ENCODE results near the gene PTGER3. TPM values are rescaled to one million over a fixed set of nuclear protein-coding genes. Genes with fewer than 3 reads are reported as not detected.

PTGER3 gene
- total and polyA plus RNA-seq, 10 of the 15 experiments (the other 5 are each of a cell fraction or from before 2014, with no cell fraction given), result under 0.01 to 0.04 (median 0.02) TPM; not detected in 7

DNA sequence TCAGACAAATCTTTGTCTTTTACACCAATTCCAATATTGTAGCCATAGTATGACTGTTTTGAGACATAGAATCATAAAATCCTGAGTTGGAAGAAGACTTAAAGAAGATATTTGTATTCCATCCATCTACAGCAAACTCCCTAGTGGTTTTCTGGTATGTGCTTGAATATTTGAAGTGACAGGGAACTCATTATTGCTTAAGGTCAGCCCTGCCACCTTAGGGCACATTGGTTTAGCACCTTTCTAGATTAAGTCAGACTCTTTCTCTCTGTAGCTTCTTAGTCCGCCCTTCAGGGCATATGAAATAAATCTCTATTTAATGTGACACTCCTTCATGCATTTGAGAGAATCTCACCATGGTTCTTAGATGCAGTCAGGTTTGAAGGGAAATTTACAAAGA is 49.8 kb downstream of the PTGER3 start:
- ChIA-PET POLR2A (no interaction called here), RAD21 (ENCODE audit: unreplicated experiment) (no interaction called here), SMC1A (ENCODE audit: uncharacterized antibody, unreplicated experiment) (no interaction called here), CTCF (interaction anchor here (2.6 kb wide), 1 partner anchor 10 kb away, joined by 10 read pairs; no protein-coding TSS in a partner anchor)
- Histone ChIP-seq H3K4me2 (ENCODE audit: control insufficient read depth, insufficient read depth) (no peak overlapping the region), H3K27ac (ENCODE audit: control insufficient read depth, insufficient read depth) (no peak overlapping the region), H3K36me3 (ENCODE audit: control insufficient read depth in 2 of 2, insufficient read depth in 2 of 2, low read length in 1 of 2) (no peaks in the 10 kb centered on the region), H3K4me1 (ENCODE audit: control insufficient read depth, insufficient read depth, low read length) (no peaks in the 10 kb centered on the region), H3K4me3 (no peak overlapping the region), H3K9me3 (replicated peaks; ENCODE audit: control insufficient read depth, insufficient read depth, low read length) (no peaks in the 10 kb centered on the region), H3K27me3 (replicated peaks in 1 of 2; ENCODE audit: control insufficient read depth in 2 of 2, insufficient read depth in 2 of 2, low read length in 1 of 2) (peaks cover 0 to 2% of the 10 kb centered on the region in 2 experiments; a peak in 1 of 4 replicates), H3K79me2 (ENCODE audit: control insufficient read depth, insufficient read depth, low read length) (no peaks in the 10 kb centered on the region), H3K9ac (ENCODE audit: control insufficient read depth, insufficient read depth, low read length) (no peak overlapping the region), H4K20me1 (ENCODE audit: control insufficient read depth, insufficient read depth) (no peaks in the 10 kb centered on the region), H2AFZ (ENCODE audit: control insufficient read depth, low read depth, low read length) (no peak overlapping the region)
- WGBS (ENCODE audit: insufficient coverage, insufficient replicate concordance, low lambda C conversion rate, missing lambda C conversion rate), result 0% methylated on average over 1 of the region's 1 CpG
- intact Hi-C loops (cut with micrococcal nuclease; ENCODE audit: unreplicated experiment) (no loop called here), in situ Hi-C loops (cut with MboI) (no loop called here)
- no peak for DNase-seq (ENCODE audit: low read depth, low spot score)
- no TSS peak for BruUV-seq (replicated peaks)
- FAIRE-seq, result no peak
- no peak for ATAC-seq
- TF ChIP-seq, protein P1, sequence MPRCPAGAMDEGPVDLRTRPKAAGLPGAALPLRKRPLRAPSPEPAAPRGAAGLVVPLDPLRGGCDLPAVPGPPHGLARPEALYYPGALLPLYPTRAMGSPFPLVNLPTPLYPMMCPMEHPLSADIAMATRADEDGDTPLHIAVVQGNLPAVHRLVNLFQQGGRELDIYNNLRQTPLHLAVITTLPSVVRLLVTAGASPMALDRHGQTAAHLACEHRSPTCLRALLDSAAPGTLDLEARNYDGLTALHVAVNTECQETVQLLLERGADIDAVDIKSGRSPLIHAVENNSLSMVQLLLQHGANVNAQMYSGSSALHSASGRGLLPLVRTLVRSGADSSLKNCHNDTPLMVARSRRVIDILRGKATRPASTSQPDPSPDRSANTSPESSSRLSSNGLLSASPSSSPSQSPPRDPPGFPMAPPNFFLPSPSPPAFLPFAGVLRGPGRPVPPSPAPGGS (IDR thresholded peaks at IDR 0.05; ENCODE audit: borderline replicate concordance, insufficient read depth, low read depth, low read length, poor library complexity, severe bottlenecking), result no peak
- no peak for TF ChIP-seq BCL11A (IDR thresholded peaks at IDR 0.05; ENCODE audit: low read depth, low read length)
- no peak for TF ChIP-seq NFIC (IDR thresholded peaks at IDR 0.05; ENCODE audit: low read depth, low read length)
- TF ChIP-seq, protein P2, sequence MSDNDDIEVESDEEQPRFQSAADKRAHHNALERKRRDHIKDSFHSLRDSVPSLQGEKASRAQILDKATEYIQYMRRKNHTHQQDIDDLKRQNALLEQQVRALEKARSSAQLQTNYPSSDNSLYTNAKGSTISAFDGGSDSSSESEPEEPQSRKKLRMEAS (IDR thresholded peaks at IDR 0.05; ENCODE audit: low read depth, low read length), result no peak
- TF ChIP-seq FOS (IDR thresholded peaks at IDR 0.05; ENCODE audit: borderline replicate concordance, extremely low read depth, insufficient read length), result no peak
- no peak for TF ChIP-seq IKZF2 (IDR thresholded peaks at IDR 0.05)
- TF ChIP-seq, protein P3, sequence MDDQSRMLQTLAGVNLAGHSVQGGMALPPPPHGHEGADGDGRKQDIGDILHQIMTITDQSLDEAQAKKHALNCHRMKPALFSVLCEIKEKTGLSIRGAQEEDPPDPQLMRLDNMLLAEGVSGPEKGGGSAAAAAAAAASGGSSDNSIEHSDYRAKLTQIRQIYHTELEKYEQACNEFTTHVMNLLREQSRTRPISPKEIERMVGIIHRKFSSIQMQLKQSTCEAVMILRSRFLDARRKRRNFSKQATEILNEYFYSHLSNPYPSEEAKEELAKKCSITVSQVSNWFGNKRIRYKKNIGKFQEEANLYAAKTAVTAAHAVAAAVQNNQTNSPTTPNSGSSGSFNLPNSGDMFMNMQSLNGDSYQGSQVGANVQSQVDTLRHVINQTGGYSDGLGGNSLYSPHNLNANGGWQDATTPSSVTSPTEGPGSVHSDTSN (IDR thresholded peaks at IDR 0.05; ENCODE audit: insufficient replicate concordance, low read depth, low read length), result no peak
- no peak for TF ChIP-seq HDAC2 (IDR thresholded peaks at IDR 0.05)
- TF ChIP-seq TARDBP (IDR thresholded peaks at IDR 0.05; ENCODE audit: borderline replicate concordance), result no peak
- no peak for TF ChIP-seq STAT3 (IDR thresholded peaks at IDR 0.05; ENCODE audit: low read depth, low read length)
- TF ChIP-seq PAX5 (IDR thresholded peaks at IDR 0.05; ENCODE audit: borderline replicate concordance, low read depth, low read length), result no peak
- TF ChIP-seq, protein P4, sequence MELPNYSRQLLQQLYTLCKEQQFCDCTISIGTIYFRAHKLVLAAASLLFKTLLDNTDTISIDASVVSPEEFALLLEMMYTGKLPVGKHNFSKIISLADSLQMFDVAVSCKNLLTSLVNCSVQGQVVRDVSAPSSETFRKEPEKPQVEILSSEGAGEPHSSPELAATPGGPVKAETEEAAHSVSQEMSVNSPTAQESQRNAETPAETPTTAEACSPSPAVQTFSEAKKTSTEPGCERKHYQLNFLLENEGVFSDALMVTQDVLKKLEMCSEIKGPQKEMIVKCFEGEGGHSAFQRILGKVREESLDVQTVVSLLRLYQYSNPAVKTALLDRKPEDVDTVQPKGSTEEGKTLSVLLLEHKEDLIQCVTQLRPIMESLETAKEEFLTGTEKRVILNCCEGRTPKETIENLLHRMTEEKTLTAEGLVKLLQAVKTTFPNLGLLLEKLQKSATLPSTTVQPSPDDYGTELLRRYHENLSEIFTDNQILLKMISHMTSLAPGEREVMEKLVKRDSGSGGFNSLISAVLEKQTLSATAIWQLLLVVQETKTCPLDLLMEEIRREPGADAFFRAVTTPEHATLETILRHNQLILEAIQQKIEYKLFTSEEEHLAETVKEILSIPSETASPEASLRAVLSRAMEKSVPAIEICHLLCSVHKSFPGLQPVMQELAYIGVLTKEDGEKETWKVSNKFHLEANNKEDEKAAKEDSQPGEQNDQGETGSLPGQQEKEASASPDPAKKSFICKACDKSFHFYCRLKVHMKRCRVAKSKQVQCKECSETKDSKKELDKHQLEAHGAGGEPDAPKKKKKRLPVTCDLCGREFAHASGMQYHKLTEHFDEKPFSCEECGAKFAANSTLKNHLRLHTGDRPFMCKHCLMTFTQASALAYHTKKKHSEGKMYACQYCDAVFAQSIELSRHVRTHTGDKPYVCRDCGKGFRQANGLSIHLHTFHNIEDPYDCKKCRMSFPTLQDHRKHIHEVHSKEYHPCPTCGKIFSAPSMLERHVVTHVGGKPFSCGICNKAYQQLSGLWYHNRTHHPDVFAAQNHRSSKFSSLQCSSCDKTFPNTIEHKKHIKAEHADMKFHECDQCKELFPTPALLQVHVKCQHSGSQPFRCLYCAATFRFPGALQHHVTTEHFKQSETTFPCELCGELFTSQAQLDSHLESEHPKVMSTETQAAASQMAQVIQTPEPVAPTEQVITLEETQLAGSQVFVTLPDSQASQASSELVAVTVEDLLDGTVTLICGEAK (IDR thresholded peaks at IDR 0.05; ENCODE audit: borderline replicate concordance), result no peak
- no peak for TF ChIP-seq SRF (IDR thresholded peaks at IDR 0.05; ENCODE audit: low read depth in 2 of 2, low read length in 2 of 2)
- no peak for TF ChIP-seq SMAD5 (IDR thresholded peaks at IDR 0.05; ENCODE audit: low read depth)
- TF ChIP-seq, protein P5, sequence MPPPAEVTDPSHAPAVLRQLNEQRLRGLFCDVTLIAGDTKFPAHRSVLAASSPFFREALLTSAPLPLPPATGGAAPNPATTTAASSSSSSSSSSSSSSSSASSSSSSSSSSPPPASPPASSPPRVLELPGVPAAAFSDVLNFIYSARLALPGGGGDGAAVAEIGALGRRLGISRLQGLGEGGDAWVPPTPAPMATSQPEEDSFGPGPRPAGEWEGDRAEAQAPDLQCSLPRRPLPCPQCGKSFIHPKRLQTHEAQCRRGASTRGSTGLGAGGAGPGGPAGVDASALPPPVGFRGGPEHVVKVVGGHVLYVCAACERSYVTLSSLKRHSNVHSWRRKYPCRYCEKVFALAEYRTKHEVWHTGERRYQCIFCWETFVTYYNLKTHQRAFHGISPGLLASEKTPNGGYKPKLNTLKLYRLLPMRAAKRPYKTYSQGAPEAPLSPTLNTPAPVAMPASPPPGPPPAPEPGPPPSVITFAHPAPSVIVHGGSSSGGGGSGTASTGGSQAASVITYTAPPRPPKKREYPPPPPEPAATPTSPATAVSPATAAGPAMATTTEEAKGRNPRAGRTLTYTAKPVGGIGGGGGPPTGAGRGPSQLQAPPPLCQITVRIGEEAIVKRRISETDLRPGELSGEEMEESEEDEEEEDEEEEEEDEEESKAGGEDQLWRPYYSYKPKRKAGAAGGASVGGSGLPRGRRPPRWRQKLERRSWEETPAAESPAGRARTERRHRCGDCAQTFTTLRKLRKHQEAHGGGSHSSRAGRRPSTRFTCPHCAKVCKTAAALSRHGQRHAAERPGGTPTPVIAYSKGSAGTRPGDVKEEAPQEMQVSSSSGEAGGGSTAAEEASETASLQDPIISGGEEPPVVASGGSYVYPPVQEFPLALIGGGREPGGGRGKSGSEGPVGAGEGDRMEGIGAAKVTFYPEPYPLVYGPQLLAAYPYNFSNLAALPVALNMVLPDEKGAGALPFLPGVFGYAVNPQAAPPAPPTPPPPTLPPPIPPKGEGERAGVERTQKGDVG (CRISPR knock-in tag; IDR thresholded peaks at IDR 0.05), result no peak

Data from GM12878 (cell line).